CD4-positive, alpha-beta T cell (primary cell): Measurements from ENCODE around the gene PUM2. TPM values are rescaled to one million over a fixed set of nuclear protein-coding genes. Genes with fewer than 3 reads are reported as not detected.

ENCODE experiments used
- ATAC-seq: fragments of 200-7000 bp; cut with Tn5 transposase; one replicate; pipeline ENCODE4 v1.10.0; 2022; ENCODE audit warnings: mild to moderate bottlenecking; ENCODE audit not compliant: poor library complexity
- CTCF ChIA-PET: fragments of 350-600 bp; sonication (Branson Sonifier 250); formaldehyde crosslinking; loops from one replicate; lab custom pipeline; 2021; ENCODE audit warnings: antibody characterized with exemption, inconsistent platforms; lab: Charles Lee
- POLR2A ChIA-PET: fragments of 350-600 bp; sonication (Branson Sonifier 250); formaldehyde crosslinking; loops from one replicate; lab custom pipeline; 2021; ENCODE audit warnings: antibody characterized with exemption, inconsistent platforms; lab: Charles Lee
- DNase-seq, 14 experiments: peaks; one replicate each; pipeline ENCODE4 v3.0.0-alpha.2; 2013 to 2020; ENCODE audit warnings: mixed read lengths in 2 of 14
- H3K27ac ChIP-seq, 2 donors: one replicate each; pipeline versions ENCODE4 v1.5.1 to v1.7.0; 2013; ENCODE audit warnings: low read length in 2 of 2, low read depth in 1 of 2, mild to moderate bottlenecking in 1 of 2
- H3K27me3 ChIP-seq, 2 experiments: 1 replicate in 1 of 2; 2 replicates in 1 of 2; pipeline versions ENCODE4 v1.6.1 to v1.7.0; 2013; ENCODE audit warnings: low read length in 2 of 2, control low read depth in 1 of 2, mild to moderate bottlenecking in 1 of 2, moderate library complexity in 1 of 2; ENCODE audit not compliant: insufficient read depth in 2 of 2, control insufficient read depth in 1 of 2
- H3K36me3 ChIP-seq: one replicate; pipeline ENCODE4 v1.6.1; 2013; ENCODE audit warnings: low read length, control low read depth; ENCODE audit not compliant: insufficient read depth
- H3K4me1 ChIP-seq: one replicate; pipeline ENCODE4 v1.6.1; 2013; ENCODE audit warnings: low read length, control low read depth; ENCODE audit not compliant: insufficient read depth
- H3K4me3 ChIP-seq: one replicate; pipeline ENCODE4 v1.5.1; 2013; ENCODE audit warnings: mild to moderate bottlenecking, low read length, moderate library complexity
- H3K9me3 ChIP-seq, 2 experiments: 1 replicate in 1 of 2; 2 replicates in 1 of 2; pipeline versions ENCODE4 v1.6.1 to v1.7.0; 2013; ENCODE audit warnings: low read length in 2 of 2, mild to moderate bottlenecking in 2 of 2, control low read depth in 1 of 2, moderate library complexity in 1 of 2; ENCODE audit not compliant: control insufficient read depth in 1 of 2, insufficient read depth in 1 of 2
- H3K27ac Mint-ChIP-seq: one replicate; pipeline ENCODE4 v1.8.0; 2020; ENCODE audit warnings: mixed read lengths
- H3K27me3 Mint-ChIP-seq: one replicate; pipeline ENCODE4 v1.8.0; 2021; ENCODE audit warnings: mixed read lengths
- H3K36me3 Mint-ChIP-seq: one replicate; pipeline ENCODE4 v1.8.0; 2021; ENCODE audit warnings: low read depth, mixed read lengths
- H3K4me1 Mint-ChIP-seq: one replicate; pipeline ENCODE4 v1.8.0; 2021; ENCODE audit warnings: low read depth, mixed read lengths
- H3K4me3 Mint-ChIP-seq: one replicate; pipeline ENCODE4 v1.8.0; 2020; ENCODE audit warnings: mild to moderate bottlenecking, mixed read lengths
- H3K9me3 Mint-ChIP-seq: one replicate; pipeline ENCODE4 v1.8.0; 2020; ENCODE audit warnings: mixed read lengths
- intact Hi-C, 2 experiments: fragments of 100-400 bp; cut with DNase I in 1 of 2; cut with micrococcal nuclease in 1 of 2; formaldehyde crosslinking; loops; one replicate each; pipeline versions ENCODE4 v1.15.1 to v1.9.0; 2023 to 2025; cut with DNase I, micrococcal nuclease
- total RNA-seq, 174 experiments: library from RNA in 2 of 174; stranded (reverse) in 2 of 174; gene quantifications; one replicate each; pipeline ENCODE4 v1.2.3 and lab custom pipeline; 2021 to 2026
- TF ChIP-seq, protein P1 (sequence below): fragments of 200-600 bp; IDR thresholded peaks from one replicate; pipeline ENCODE4 v1.8.0; 2022; ENCODE audit warnings: antibody characterized with exemption, mild to moderate bottlenecking

Gene PUM2
- total RNA-seq, 2 experiments from 2014 or later: 94.9 to 95.4 TPM

DNA sequence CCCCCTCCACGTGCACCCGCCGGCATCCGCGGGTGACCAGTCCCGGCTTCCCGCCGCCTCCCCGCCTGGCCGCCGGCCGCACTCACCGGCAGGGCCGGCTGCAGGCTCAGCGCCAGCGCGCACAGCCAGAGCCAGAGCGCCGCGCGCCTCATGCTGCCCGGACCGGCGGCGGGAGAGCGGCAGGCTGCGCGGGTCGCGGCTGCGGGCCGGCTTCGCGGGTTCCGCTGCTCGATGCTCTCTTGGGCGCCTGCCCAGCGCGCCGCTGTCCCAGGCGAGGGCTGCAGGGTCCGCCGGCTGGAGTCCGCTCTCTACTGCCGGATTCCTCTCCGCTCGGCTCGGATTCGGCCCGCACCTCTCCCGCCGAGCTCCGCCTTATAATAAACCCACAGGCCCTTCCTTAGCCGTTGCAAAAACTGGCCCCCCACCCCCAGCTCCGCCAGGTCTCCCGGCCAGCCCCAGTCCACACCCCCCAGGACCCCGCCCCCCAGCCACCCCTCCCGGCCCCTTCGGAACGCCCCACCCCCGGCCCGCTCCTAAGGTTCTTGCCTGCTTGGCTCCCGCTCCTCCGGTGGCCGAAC, 125.8 kb downstream of the PUM2 start, which contains the start of gene SDC1:
SDC1 (minus strand) TSS at position 415 of the 578 bp plus-strand sequence; CDS start at position 152, 263 bp downstream.
- peaks cover 16% of the 10 kb centered on the region for H3K4me1 ChIP-seq
- H3K27ac ChIP-seq: no peak within 1 kb of the TSS
- H3K27me3 Mint-ChIP-seq: peaks cover 59% of the 10 kb centered on the region
- no peak for ATAC-seq
- peak in 1 of 14 experiments; percentile 12 for DNase-seq
- no peaks in the 10 kb centered on the region for H3K9me3 Mint-ChIP-seq
- H3K4me3 ChIP-seq: peak within 1 kb of the TSS; percentile 10
- CTCF ChIA-PET: no interaction called here
- peak within 1 kb of the TSS; percentile 56 for H3K4me3 Mint-ChIP-seq
- no peaks in the 10 kb centered on the region for H3K36me3 Mint-ChIP-seq
- peaks cover 22 to 55% of the 10 kb centered on the region in 2 experiments for H3K27me3 ChIP-seq
- H3K36me3 ChIP-seq: no peaks in the 10 kb centered on the region
- H3K4me1 Mint-ChIP-seq: no peaks in the 10 kb centered on the region
- TF ChIP-seq, protein P1, sequence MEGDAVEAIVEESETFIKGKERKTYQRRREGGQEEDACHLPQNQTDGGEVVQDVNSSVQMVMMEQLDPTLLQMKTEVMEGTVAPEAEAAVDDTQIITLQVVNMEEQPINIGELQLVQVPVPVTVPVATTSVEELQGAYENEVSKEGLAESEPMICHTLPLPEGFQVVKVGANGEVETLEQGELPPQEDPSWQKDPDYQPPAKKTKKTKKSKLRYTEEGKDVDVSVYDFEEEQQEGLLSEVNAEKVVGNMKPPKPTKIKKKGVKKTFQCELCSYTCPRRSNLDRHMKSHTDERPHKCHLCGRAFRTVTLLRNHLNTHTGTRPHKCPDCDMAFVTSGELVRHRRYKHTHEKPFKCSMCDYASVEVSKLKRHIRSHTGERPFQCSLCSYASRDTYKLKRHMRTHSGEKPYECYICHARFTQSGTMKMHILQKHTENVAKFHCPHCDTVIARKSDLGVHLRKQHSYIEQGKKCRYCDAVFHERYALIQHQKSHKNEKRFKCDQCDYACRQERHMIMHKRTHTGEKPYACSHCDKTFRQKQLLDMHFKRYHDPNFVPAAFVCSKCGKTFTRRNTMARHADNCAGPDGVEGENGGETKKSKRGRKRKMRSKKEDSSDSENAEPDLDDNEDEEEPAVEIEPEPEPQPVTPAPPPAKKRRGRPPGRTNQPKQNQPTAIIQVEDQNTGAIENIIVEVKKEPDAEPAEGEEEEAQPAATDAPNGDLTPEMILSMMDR: no peak
- no peak within 1 kb of the TSS for H3K27ac Mint-ChIP-seq
- intact Hi-C loops: no loop called here
- peaks cover 0 to 7% of the 10 kb centered on the region in 2 experiments for H3K9me3 ChIP-seq
- POLR2A ChIA-PET: no interaction called here

DNA sequence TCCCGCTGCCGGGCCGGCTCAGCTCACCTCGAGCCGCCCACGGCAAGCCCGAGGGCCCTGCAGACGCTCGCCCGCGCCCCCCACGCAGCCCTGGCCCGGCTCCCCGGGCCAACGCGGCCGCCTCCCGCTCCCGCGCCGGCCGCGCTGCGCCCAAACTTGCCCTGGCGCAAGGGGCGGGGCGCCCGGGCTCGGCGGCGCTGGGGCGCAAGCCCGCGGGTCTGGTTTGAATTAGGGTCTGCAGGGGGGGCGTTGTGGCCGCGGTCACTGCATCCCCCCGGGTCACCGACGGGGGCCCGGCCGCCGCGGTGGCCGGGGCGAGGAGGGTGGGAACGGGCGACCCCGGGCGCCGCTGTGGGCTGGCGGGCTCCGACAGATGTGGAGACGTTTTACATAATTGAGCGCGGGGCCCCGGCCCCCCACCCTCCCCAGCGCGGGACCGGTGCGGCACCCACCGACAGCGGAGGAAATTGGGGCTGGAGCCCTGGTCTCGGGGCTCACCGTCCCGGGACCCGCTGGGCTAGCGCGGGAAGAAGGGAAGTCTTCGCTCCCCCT, 126.4 kb downstream of the PUM2 start:
- Mint-ChIP-seq H3K27ac (no peak overlapping the region), H3K27me3 (peaks cover 59% of the 10 kb centered on the region), H3K9me3 (no peaks in the 10 kb centered on the region), H3K4me1 (no peaks in the 10 kb centered on the region), H3K4me3 (no peak overlapping the region), H3K36me3 (no peaks in the 10 kb centered on the region)
- intact Hi-C loops: no loop called here
- DNase-seq: no peak
- TF ChIP-seq, protein P1: no peak
- peaks cover 16% of the 10 kb centered on the region for H3K4me1 ChIP-seq
- no peak overlapping the region for H3K4me3 ChIP-seq
- no peak overlapping the region for H3K27ac ChIP-seq
- no peaks in the 10 kb centered on the region for H3K36me3 ChIP-seq
- peaks cover 0 to 7% of the 10 kb centered on the region in 2 experiments for H3K9me3 ChIP-seq
- H3K27me3 ChIP-seq: peaks cover 22 to 55% of the 10 kb centered on the region in 2 experiments
- ChIA-PET POLR2A (no interaction called here), CTCF (no interaction called here)
- no peak for ATAC-seq

DNA sequence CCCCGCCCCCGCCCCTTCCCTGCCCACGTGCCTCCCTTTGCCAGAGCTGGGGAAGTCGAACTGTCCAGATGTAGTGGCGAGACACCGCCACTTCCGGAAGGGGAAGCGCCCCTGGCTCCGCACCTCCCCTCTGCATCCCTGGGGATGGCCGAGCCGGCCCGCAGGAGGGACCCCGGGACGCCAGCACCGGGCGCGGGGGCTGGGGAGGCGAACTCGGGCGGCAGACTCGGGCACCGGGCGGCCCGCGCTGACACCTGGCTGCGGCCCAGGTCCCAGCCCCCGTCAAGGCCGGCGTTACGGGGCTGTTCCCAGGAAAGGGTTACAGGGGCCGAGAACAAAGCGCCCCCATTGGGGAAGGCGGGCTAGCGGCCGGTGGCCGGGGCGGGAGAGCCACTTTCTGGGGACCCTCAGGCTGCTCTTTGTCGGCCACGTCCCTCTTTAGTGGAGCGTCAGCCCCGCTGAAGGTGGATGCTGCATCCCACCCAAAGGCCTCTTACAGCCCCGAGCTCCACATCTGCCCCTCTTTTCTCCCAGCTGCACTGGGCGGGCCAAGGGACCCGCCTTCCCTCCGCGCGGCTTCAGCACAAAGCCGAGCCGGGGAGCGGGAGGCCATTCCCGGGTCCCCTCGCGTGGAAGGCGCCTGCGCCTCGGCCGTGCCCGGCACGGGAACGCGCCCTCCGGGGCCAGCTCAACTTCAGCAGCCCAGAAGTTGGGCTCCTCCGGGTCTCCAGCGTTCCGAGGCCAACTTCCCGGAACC, 127.1 kb downstream of the PUM2 start:
- intact Hi-C loops: no loop called here
- Histone ChIP-seq H3K36me3 (no peaks in the 10 kb centered on the region), H3K4me3 (no peak overlapping the region), H3K9me3 (peaks cover 0 to 7% of the 10 kb centered on the region in 2 experiments), H3K4me1 (peaks cover 16% of the 10 kb centered on the region), H3K27ac (no peak overlapping the region), H3K27me3 (peaks cover 27 to 55% of the 10 kb centered on the region in 2 experiments)
- ChIA-PET CTCF (no interaction called here), POLR2A (no interaction called here)
- no peak for ATAC-seq
- Mint-ChIP-seq H3K9me3 (no peaks in the 10 kb centered on the region), H3K4me3 (no peak overlapping the region), H3K4me1 (no peaks in the 10 kb centered on the region), H3K27me3 (peaks cover 54% of the 10 kb centered on the region), H3K27ac (no peak overlapping the region), H3K36me3 (no peaks in the 10 kb centered on the region)
- TF ChIP-seq, protein P1: no peak
- DNase-seq: peak in 1 of 14 experiments; percentile 31
